GM19023 (cell line): Measurements from ENCODE around the gene EPS15.
"Not testable (repeated sequence)": the region's sequence is repeated elsewhere in the genome, so short reads cannot be mapped to it uniquely, and the experiment has no call there.

Experiments
- ATAC-seq: cut with Tn5 transposase; IDR thresholded peaks from one replicate; pipeline ENCODE4 v1.9.1; 2021; ENCODE audit warnings: mild to moderate bottlenecking, moderate library complexity; ENCODE audit not compliant: unreplicated experiment

Gene EPS15

DNA sequence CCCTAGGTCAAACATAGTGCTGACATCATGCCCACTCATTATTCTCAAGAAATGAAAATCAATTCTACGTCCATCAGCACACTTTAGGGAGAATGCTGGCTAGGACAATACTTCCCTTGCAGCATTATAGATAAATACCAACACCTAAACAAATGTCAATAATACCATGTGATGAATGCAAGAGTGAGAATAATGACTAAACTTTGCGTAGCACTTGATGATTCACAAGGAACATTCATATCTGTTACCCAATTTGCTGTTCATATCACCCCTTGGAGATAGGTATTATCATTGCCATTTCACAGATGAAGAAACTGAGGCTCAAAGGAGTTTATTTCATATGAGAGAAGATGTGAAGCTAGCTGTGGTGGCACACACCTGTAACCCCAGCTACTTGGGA, 24.8 kb upstream of the EPS15 start:
- ATAC-seq: no peak

DNA sequence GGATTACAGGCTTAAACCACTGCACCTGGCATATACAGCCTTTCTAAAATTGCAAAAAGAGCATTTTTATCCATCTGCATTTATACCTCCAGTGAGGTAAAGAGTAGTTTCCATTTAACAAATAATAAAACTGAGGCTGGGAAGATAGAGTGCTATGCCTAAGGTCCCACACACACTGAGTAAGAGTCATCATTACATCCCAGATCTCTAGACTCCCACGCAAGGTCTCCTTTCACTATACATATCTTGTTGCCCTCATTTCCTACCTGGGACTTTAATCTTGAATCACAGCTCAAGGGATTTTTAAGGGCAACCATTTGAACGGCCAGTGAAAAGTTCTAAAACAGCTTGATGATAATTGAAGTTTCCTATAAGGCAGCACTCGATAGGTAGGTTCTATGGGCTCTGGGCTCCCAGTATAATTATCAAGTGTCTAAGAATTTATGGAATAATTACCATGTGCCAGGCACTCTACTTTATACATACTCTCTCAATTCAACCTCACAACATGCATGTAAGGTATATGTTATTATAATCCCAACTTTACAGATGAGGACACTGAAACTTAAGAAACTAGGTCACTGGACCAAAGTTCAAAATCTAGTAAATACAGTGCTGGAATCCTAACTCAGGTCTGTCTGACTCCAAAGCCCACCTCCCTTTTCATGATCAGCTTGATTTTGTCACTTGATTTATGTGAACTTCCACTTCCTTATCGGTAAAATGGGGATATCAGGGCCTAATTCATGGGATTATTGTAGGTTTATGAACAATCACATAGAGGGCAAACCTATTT, 23.3 kb upstream of the EPS15 start:
- ATAC-seq: no peak

- ATAC-seq: no peak
Measured at GRCh38 chr1:51541313-51542050, 22.4 kb upstream of the EPS15 start.

DNA sequence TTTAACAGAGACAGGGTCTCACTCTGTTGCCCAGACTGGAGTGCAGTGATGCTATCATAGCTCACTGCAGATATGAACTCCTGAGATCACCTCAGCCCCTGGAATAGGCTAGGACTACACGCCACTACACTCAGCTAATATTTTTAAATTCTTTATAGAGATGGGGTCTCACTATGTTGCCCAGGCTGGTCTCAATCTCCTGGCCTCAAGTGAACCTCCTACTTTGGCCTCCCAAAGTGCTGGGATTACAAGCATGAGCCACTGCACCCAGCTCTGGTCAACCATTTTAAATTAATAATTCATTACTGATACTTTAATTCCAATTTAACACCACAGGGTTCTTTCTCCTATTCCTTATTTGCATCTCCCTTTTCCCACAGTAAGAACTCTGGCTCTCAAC, 18.5 kb upstream of the EPS15 start:
- ATAC-seq: no peak

DNA sequence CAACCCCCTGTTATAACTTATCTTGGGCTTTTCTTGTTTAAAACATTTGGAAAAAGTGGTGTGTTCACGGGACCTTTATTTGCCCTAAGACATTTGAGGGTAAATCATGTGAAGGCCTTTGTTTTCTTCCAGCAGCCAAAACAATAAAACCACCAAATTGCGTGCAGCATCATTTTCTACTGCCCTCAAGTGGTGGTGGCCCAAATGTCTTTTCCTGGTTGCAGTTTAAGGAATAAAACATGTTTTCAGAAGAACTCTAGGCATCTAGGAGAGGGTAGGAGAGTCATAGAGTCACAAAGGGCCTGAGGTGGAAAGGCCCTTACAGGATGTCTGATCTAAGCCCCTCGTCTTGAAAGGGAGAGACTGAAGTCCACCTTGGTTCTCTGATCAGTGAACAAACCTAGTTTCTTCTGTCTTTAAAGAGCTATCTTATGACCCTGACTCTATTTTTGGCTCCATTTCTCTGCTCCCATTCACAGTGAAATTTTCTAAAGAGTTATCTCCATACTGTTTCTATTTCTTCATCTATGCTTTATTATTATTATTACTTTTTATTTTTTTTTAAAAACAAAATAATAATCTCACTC, 16.0 kb upstream of the EPS15 start:
- ATAC-seq: no peak

- ATAC-seq: no peak
Measured at GRCh38 chr1:51534447-51534846, 15.4 kb upstream of the EPS15 start.

GRCh38 chr1:51532853-51533252, 13.8 kb upstream of the EPS15 start:
- no peak for ATAC-seq

DNA sequence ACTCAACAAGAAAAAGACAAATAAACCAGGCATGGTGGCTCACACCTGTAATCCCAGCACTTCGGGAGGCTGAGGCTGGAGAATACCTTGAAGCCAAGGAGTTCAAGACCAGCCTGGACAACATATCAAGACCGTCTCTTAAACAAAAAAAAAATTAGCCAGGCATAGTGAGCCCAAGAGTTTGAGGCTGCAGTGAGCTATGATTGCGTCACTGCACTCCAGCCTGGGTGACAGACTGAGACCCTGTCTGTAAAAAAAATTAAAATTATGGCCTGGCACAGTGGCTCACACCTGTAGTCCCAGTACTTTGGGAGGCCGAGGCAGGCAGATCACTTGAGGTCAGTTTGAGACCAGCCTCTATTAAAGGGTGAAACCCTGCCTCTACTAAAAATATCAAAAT, 11.4 kb upstream of the EPS15 start:
- not testable (repeated sequence) for ATAC-seq

GRCh38 chr1:51527144-51527543, 8.1 kb upstream of the EPS15 start:
- no peak for ATAC-seq

GRCh38 chr1:51526248-51526647, 7.2 kb upstream of the EPS15 start:
- no peak for ATAC-seq

GRCh38 chr1:51525295-51525694, 6.2 kb upstream of the EPS15 start:
- no peak for ATAC-seq

DNA sequence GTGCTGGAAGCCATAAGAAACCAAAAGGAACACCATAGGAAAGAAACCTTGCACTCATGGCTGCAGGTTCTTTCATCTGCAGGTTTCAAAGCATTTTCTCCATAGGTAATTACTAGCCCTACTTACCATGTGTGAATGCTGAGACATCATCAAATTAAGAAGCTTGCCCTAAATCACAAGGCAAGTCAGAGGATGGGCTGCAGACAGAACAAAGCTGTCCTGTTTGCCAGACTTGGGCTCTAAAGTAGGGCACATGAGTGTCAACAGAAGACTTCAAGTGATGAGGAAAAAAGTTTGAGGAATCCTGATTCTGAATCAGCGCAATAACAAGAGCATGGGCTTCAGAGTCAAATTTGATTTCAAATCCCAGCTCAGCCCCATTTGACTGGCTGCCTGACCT, 5.8 kb upstream of the EPS15 start:
- no peak for ATAC-seq

GRCh38 chr1:51523931-51524330, 4.9 kb upstream of the EPS15 start:
- no peak for ATAC-seq

GRCh38 chr1:51520700-51521248, 1.7 kb upstream of the EPS15 start:
- ATAC-seq: no peak

GRCh38 chr1:51519865-51520699, 1.0 kb upstream of the EPS15 start:
- ATAC-seq: no peak

DNA sequence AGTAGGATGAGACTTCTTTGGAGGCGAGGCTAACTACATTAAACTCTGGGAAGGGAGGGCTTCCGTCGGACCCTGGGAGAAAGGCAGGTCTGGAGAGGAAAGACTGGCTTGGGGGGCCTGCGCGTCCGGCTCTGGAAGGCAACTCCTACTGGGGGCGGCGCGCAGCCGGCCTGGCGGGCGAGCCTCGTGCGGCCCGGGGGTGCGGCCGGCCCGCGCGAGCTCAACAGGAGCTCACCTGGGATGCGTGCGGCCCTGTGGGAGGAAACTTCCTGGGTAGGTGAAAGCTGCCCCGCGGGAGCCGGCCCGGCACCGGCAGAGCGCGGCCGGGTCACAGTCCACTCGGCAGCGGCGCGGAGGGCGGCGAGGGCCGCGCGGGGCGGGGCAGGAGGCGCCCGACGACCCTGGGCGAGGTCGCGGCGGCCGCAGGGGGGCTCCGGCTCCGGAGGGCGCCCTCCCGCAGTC, 449 bp downstream of the EPS15 start:
- peak; percentile 47 for ATAC-seq

- no peak for ATAC-seq
Measured at GRCh38 chr1:51518033-51518585, 957 bp downstream of the EPS15 start.

GRCh38 chr1:51517361-51518032, 1.6 kb downstream of the EPS15 start:
- ATAC-seq: no peak

DNA sequence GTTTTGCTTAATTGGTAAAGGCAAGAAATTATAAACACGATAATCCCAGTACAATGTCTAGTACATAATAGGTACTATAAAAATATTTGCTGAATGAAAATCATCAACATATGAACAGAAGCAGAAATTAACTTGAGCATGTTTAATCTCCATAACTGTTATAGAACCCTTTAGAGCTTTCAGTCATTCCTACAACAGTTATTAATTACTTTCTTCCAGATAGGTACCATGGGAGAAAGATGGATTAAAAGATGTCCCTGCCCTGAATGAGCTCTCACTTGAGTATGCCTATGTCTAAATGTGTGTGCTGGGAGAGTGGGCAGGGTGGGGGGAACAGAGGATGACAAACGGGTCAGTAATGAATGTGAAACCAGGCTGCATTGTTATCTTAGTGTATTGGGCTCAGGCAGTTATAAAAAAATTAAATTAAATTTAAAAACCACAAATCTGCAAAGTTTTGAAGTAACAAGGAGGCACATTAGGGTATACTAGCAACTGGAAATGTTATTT, 2.4 kb downstream of the EPS15 start:
- no peak for ATAC-seq
